A549 (cell line): ENCODE data around the gene PLBD2.

Experiments used
- CTCF ChIP-seq: fragments of >200 bp; sonication (Bioruptor Twin); formaldehyde crosslinking; IDR thresholded peaks from 3 replicates; pipeline ENCODE4 v1.5.1; 2016
- E2F6 ChIP-seq: IDR thresholded peaks from 2 replicates; pipeline ENCODE4 v1.6.1; 2012; ENCODE audit warnings: low read depth, borderline replicate concordance
- ESRRA ChIP-seq: fragments of 150-350 bp; IDR thresholded peaks from 2 replicates; pipeline ENCODE4 v1.6.1; 2014; ENCODE audit warnings: mild to moderate bottlenecking, low read length, borderline replicate concordance
- KDM1A ChIP-seq: fragments of 200-600 bp; sonication (generic); IDR thresholded peaks from 2 replicates; pipeline ENCODE4 v1.6.1; 2016; ENCODE audit warnings: low read depth, mild to moderate bottlenecking
- MYC ChIP-seq: IDR thresholded peaks from 2 replicates; pipeline ENCODE4 v1.6.1; 2012; ENCODE audit warnings: mild to moderate bottlenecking, inconsistent platforms, low read length, improper control_type of control experiment, borderline replicate concordance
- POLR2A ChIP-seq: IDR thresholded peaks from 2 replicates; pipeline ENCODE4 v1.6.1; 2012; ENCODE audit warnings: mild to moderate bottlenecking, low read length

GRCh38 chr12:113351089-113351488 is 7.3 kb upstream of the PLBD2 start:
- no peak for TF ChIP-seq POLR2A
- no peak for TF ChIP-seq CTCF
- no peak for TF ChIP-seq MYC
- no peak for TF ChIP-seq KDM1A
- TF ChIP-seq E2F6 = no peak
- no peak for TF ChIP-seq ESRRA
